Astrocyte of the spinal cord (primary cell): ENCODE data around the gene WASF2.

ENCODE experiments used
- DNase-seq: peaks from one replicate; pipeline ENCODE4 v3.0.0; 2011; ENCODE audit warnings: low read depth, low spot score
- H3K4me3 ChIP-seq: 2 replicates; pipeline ENCODE4 v1.5.1; 2011; ENCODE audit warnings: low read depth, mild to moderate bottlenecking, low read length, moderate library complexity
- CTCF ChIP-seq: IDR thresholded peaks from 2 replicates; pipeline ENCODE4 v1.5.1; 2012; ENCODE audit warnings: low read depth, mild to moderate bottlenecking, low read length, inconsistent platforms
- in situ Hi-C: cut with HindIII; loops from 2 replicates; pipeline ENCODE4 v1.10.0; 2017; ENCODE audit warnings: low sequenced_read_pairs

WASF2 gene

DNA sequence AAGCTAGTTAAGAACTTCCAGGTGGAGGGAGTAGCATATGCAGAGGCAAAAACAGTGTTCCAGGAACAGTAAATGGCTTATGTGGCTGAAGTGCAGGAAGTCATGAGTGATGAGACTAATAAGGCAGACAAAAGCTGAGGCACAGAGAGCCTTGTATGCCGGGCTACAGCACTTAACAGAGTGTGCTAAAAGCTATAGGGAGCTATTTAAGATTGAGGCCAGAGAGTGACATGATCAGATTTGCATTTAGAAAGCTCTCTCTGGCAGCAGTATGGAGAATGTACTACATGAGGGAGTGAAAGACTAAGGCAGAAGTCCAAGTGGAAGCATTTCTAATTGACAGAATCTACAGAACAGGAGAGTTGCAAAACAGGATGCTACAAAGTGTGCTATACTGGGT, 38.6 kb downstream of the WASF2 start:
- TF ChIP-seq CTCF: no peak
- no peak for DNase-seq
- H3K4me3 ChIP-seq: no peak overlapping the region
- in situ Hi-C loops: no loop called here

GRCh38 chr1:27448982-27449381, 41.0 kb downstream of the WASF2 start:
- TF ChIP-seq CTCF: no peak
- no peak for DNase-seq
- in situ Hi-C loops: no loop called here
- H3K4me3 ChIP-seq: no peak overlapping the region

DNA sequence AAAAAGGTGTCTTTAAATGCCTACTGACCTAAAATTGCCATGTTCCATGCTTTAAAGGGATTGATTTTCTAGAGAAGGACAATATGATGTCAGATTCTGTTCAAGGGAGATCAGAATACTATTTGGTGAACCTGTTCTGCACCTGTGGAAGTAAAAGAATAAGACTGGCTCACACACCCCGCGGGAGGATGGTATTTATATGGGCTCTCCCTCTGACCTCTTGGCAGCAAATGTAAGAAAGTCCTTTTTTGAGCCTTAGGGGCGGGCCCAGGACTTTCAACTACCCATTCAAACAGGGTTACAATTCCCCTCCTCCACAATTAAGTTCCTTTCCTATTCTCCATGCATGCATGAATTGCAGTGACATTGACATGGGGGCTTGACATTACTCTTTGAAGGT, 42.1 kb downstream of the WASF2 start:
- in situ Hi-C loops: no loop called here
- no peak overlapping the region for H3K4me3 ChIP-seq
- DNase-seq: no peak
- no peak for TF ChIP-seq CTCF

DNA sequence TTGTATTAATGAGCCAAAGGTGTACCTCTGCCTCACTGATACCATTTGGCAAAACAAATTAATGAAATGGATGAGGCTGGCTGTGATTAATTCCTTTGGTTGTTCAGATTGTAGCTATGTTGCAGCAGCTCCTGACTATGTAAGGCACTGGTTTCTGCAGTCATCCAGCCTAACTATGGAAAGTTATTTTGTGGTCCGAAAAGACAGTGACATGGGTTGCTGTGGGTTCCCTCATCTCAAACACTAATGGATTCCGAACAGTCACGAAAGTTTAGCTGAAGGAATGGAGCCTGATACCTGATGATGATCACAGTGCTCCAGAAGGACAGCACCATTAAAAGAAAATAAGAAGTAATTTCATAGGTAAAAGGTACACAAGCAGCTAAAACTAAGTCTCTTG, 42.6 kb downstream of the WASF2 start:
- in situ Hi-C loops: no loop called here
- TF ChIP-seq CTCF: no peak
- H3K4me3 ChIP-seq: no peak overlapping the region
- DNase-seq: no peak

GRCh38 chr1:27446496-27447020, 43.4 kb downstream of the WASF2 start:
- no peak for DNase-seq
- no peak for TF ChIP-seq CTCF
- in situ Hi-C loops: no loop called here
- H3K4me3 ChIP-seq: no peak overlapping the region

DNA sequence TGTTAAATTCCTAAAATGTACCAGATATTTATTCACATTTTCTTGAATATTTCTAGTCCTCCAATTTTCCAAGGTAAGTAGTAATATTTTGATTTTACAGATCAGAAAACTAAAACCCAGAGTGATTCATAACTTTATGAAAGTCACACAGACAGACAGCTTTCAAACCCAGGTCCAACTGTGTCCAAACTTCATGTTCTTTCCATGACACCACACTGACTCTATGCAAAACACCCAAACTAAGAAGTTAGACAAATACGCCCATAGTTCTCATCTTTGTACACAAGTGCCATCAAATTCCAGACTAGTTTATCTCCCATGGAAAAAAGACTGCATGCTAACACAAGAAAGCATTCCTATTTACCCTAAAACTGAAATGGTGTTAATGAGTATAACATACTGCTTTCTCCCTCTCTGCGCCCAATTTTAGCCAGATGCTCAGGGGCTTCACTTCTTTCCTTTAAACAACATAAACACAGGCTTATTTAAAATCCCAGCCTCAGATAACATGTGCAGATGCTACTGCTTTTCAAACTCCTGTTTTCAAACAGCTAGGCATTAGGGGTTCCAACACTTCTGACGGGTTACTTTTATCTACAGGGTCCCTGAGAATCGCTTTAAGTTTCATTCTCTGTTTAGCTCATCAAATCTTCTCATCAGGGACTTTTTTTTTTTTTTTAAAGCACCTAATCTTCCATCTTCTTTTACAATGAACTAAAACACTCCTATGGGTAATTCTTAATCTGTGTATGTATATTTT, 44.6 kb downstream of the WASF2 start:
- in situ Hi-C loops: no loop called here
- no peak overlapping the region for H3K4me3 ChIP-seq
- no peak for DNase-seq
- TF ChIP-seq CTCF: no peak
